Body of pancreas (tissue), 4 donors: ENCODE results near the gene NEURL1.

Source experiments
- CTCF ChIP-seq, 7 experiments: fragments of 450-650 bp in 4 of 7; fragments of 200-600 bp in 3 of 7; sonication (generic) in 3 of 7; IDR thresholded peaks; one replicate each; pipeline ENCODE4 v1.5.1; 2016 to 2019; ENCODE audit warnings: antibody characterized with exemption in 7 of 7
- POLR2A ChIP-seq, 3 donors: fragments of 450-650 bp; IDR thresholded peaks; one replicate each; pipeline ENCODE4 v1.6.1; 2016; ENCODE audit warnings: antibody characterized with exemption in 3 of 3, mild to moderate bottlenecking in 2 of 3

- TF ChIP-seq CTCF (IDR thresholded peaks at IDR 0.05) (no peak), POLR2A (IDR thresholded peaks at IDR 0.05) (no peak)
Observed at GRCh38 chr10:103571656-103571975, 78.1 kb downstream of the NEURL1 start.
